Measurements from ENCODE around the gene PDE9A.
"Not testable (repeated sequence)": the region's sequence is repeated elsewhere in the genome, so short reads cannot be mapped to it uniquely, and the experiment has no call there.

The PDE9A gene

GRCh38 chr21:42811960-42812359 lies 158.5 kb downstream of the PDE9A start:
- TF ChIP-seq REST (IDR thresholded peaks at IDR 0.05; ENCODE audit: insufficient replicate concordance, low read depth) (no peak), POLR2AphosphoS5 (IDR thresholded peaks at IDR 0.05; ENCODE audit: low read depth) (no peak), SPI1 (IDR thresholded peaks at IDR 0.05; ENCODE audit: borderline replicate concordance, low read depth) (no peak)
- DNase-seq (ENCODE audit: low read depth in 1 of 2, low spot score in 1 of 2): no peak
- H3K27me3 ChIP-seq (ENCODE audit: insufficient read depth, poor library complexity, severe bottlenecking): no peaks in the 10 kb centered on the region
- H3K4me3 ChIP-seq (replicated peaks; ENCODE audit: insufficient read depth, low read length): no peak overlapping the region
- no peak overlapping the region for H3K27ac ChIP-seq (replicated peaks)

GRCh38 chr21:42812528-42813241 lies 159.3 kb downstream of the PDE9A start:
- H3K4me3 ChIP-seq (replicated peaks; ENCODE audit: insufficient read depth, low read length); DNase-seq (ENCODE audit: low read depth in 1 of 2, low spot score in 1 of 2); H3K27ac ChIP-seq (replicated peaks); H3K27me3 ChIP-seq (ENCODE audit: insufficient read depth, poor library complexity, severe bottlenecking): not testable (repeated sequence)

- no peak for DNase-seq (ENCODE audit: low read depth in 1 of 2, low spot score in 1 of 2)
- Histone ChIP-seq H3K27ac (replicated peaks) (no peak overlapping the region), H3K27me3 (ENCODE audit: insufficient read depth, poor library complexity, severe bottlenecking) (no peaks in the 10 kb centered on the region), H3K4me3 (replicated peaks; ENCODE audit: insufficient read depth, low read length) (no peak overlapping the region)
- TF ChIP-seq CTCF (IDR thresholded peaks at IDR 0.05; ENCODE audit: insufficient read depth, low read length): no peak
- no peak for TF ChIP-seq REST (IDR thresholded peaks at IDR 0.05; ENCODE audit: insufficient replicate concordance, low read depth)
- no peak for TF ChIP-seq POLR2AphosphoS5 (IDR thresholded peaks at IDR 0.05; ENCODE audit: low read depth)
- no peak for TF ChIP-seq SPI1 (IDR thresholded peaks at IDR 0.05; ENCODE audit: borderline replicate concordance, low read depth)
- TF ChIP-seq GABPA (IDR thresholded peaks at IDR 0.05; ENCODE audit: low read depth): no peak
Observed at GRCh38 chr21:42815217-42815616, 161.8 kb downstream of the PDE9A start.

- DNase-seq (ENCODE audit: low read depth in 1 of 2, low spot score in 1 of 2): peak in 1 of 2 experiments; percentile 58
- Histone ChIP-seq H3K27me3 (ENCODE audit: insufficient read depth, poor library complexity, severe bottlenecking) (peaks cover 2% of the 10 kb centered on the region), H3K4me3 (replicated peaks; ENCODE audit: insufficient read depth, low read length) (no peak overlapping the region), H3K27ac (replicated peaks) (no peak overlapping the region)
- TF ChIP-seq SPI1 (IDR thresholded peaks at IDR 0.05; ENCODE audit: borderline replicate concordance, low read depth) (no peak), POLR2AphosphoS5 (IDR thresholded peaks at IDR 0.05; ENCODE audit: low read depth) (no peak), GABPA (IDR thresholded peaks at IDR 0.05; ENCODE audit: low read depth) (no peak), CTCF (IDR thresholded peaks at IDR 0.05; ENCODE audit: insufficient read depth, low read length) (peak; percentile 54), REST (IDR thresholded peaks at IDR 0.05; ENCODE audit: insufficient replicate concordance, low read depth) (no peak)
Observed at GRCh38 chr21:42818328-42818749, 164.9 kb downstream of the PDE9A start.
